Stimulated activated CD8-positive, alpha-beta memory T cell treated with anti-CD3 and anti-CD28 coated beads, Interleukin-2, amount 100 ng/mL, for 48 hours (primary cell): ENCODE data around the gene CPB1.
"Not testable (repeated sequence)": the region's sequence is repeated elsewhere in the genome, so short reads cannot be mapped to it uniquely, and the experiment has no call there.

Source experiments
- DNase-seq, 2 donors: peaks; one replicate each; pipeline ENCODE4 v3.0.0-alpha.2; 2020; ENCODE audit warnings: low read depth in 2 of 2

Gene CPB1

GRCh38 chr3:148827585-148827984 lies at the start of gene CPB1:
Gene CPB1 (plus strand): TSS chr3:148827811. CDS start chr3:148827824, 13 bp downstream.
- no peak for DNase-seq

GRCh38 chr3:148778926-148779325 lies 48.7 kb upstream of the CPB1 start:
- no peak for DNase-seq

- DNase-seq, result not testable (repeated sequence)
Measured at GRCh38 chr3:148785026-148785425, 42.6 kb upstream of the CPB1 start.

GRCh38 chr3:148786159-148786558 lies 41.5 kb upstream of the CPB1 start:
- DNase-seq, result not testable (repeated sequence)

- no peak for DNase-seq
Measured at GRCh38 chr3:148789146-148789545, 38.5 kb upstream of the CPB1 start.

- DNase-seq, result no peak
Measured at GRCh38 chr3:148789906-148790305, 37.7 kb upstream of the CPB1 start.

GRCh38 chr3:148790370-148790769 lies 37.2 kb upstream of the CPB1 start:
- no peak for DNase-seq

- no peak for DNase-seq
Measured at GRCh38 chr3:148790851-148791735, 36.5 kb upstream of the CPB1 start.

GRCh38 chr3:148791920-148792319 lies 35.7 kb upstream of the CPB1 start:
- DNase-seq, result no peak

- no peak for DNase-seq
Measured at GRCh38 chr3:148792516-148792915, 35.1 kb upstream of the CPB1 start.

GRCh38 chr3:148796799-148797198 lies 30.8 kb upstream of the CPB1 start:
- no peak for DNase-seq

GRCh38 chr3:148797795-148798194 lies 29.8 kb upstream of the CPB1 start:
- no peak for DNase-seq

- DNase-seq, result no peak
Measured at GRCh38 chr3:148800414-148800813, 27.2 kb upstream of the CPB1 start.

- no peak for DNase-seq
Measured at GRCh38 chr3:148809835-148810234, 17.8 kb upstream of the CPB1 start.

GRCh38 chr3:148815316-148816110 lies 12.1 kb upstream of the CPB1 start:
- no peak for DNase-seq

- no peak for DNase-seq
Measured at GRCh38 chr3:148816427-148816826, 11.2 kb upstream of the CPB1 start.

- DNase-seq, result no peak
Measured at GRCh38 chr3:148816981-148817525, 10.6 kb upstream of the CPB1 start.

- DNase-seq, result no peak
Measured at GRCh38 chr3:148820361-148821245, 7.0 kb upstream of the CPB1 start.

- DNase-seq, result no peak
Measured at GRCh38 chr3:148823026-148823425, 4.6 kb upstream of the CPB1 start.

- DNase-seq, result no peak
Measured at GRCh38 chr3:148825476-148825875, 2.1 kb upstream of the CPB1 start.

- no peak for DNase-seq
Measured at GRCh38 chr3:148828136-148828690, 602 bp downstream of the CPB1 start.
